Mammary epithelial cell (primary cell): ENCODE measurements around the gene EEFSEC.

Experiments used
- EZH2 ChIP-seq: IDR thresholded peaks from 2 replicates; pipeline ENCODE4 v1.6.1; 2012; ENCODE audit warnings: low read length, inconsistent platforms, borderline replicate concordance
- TF ChIP-seq, protein P1 (sequence below), 2 donors: IDR thresholded peaks in 1 of 2; conservative IDR thresholded peaks in 1 of 2; 2 replicates each; pipeline ENCODE4 v1.5.1; 2011 to 2012; ENCODE audit warnings: inconsistent platforms in 2 of 2, low read length in 2 of 2, mild to moderate bottlenecking in 2 of 2, control low read depth in 1 of 2, low read depth in 1 of 2; ENCODE audit not compliant: insufficient read depth in 1 of 2; ENCODE audit errors: extremely low read depth in 1 of 2

GRCh38 chr3:128237348-128238183, 84.3 kb downstream of the EEFSEC start:
- TF ChIP-seq, protein P1, sequence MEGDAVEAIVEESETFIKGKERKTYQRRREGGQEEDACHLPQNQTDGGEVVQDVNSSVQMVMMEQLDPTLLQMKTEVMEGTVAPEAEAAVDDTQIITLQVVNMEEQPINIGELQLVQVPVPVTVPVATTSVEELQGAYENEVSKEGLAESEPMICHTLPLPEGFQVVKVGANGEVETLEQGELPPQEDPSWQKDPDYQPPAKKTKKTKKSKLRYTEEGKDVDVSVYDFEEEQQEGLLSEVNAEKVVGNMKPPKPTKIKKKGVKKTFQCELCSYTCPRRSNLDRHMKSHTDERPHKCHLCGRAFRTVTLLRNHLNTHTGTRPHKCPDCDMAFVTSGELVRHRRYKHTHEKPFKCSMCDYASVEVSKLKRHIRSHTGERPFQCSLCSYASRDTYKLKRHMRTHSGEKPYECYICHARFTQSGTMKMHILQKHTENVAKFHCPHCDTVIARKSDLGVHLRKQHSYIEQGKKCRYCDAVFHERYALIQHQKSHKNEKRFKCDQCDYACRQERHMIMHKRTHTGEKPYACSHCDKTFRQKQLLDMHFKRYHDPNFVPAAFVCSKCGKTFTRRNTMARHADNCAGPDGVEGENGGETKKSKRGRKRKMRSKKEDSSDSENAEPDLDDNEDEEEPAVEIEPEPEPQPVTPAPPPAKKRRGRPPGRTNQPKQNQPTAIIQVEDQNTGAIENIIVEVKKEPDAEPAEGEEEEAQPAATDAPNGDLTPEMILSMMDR (conservative IDR thresholded peaks at IDR 0.05 in 1 of 2, IDR thresholded peaks at IDR 0.05 in 1 of 2; ENCODE audit: extremely low read depth in 1 of 2, insufficient read depth in 1 of 2, low read depth in 1 of 2, low read length in 2 of 2), result no peak
- TF ChIP-seq EZH2, result no peak
